HTR-8/SVneo (cell line): Measurements from ENCODE around the gene IQSEC1.
"Not testable (repeated sequence)": the region's sequence is repeated elsewhere in the genome, so short reads cannot be mapped to it uniquely, and the experiment has no call there.

ENCODE experiments used
- DNase-seq: peaks from one replicate; pipeline ENCODE4 v3.0.0; 2011; ENCODE audit warnings: low spot score, mixed read lengths; ENCODE audit not compliant: insufficient read length
- FAIRE-seq: peaks from 2 replicates; lab custom pipeline; 2011; peaks lifted over from hg19 to GRCh38; lab: Jason Lieb, UNC

IQSEC1 gene

GRCh38 chr3:12891985-12892839 is 181.0 kb downstream of the IQSEC1 start:
- DNase-seq (peak; percentile 80), FAIRE-seq (no peak)

GRCh38 chr3:12891391-12891984 is 181.7 kb downstream of the IQSEC1 start:
- DNase-seq (no peak), FAIRE-seq (no peak)

- FAIRE-seq: no peak
- no peak for DNase-seq
These were observed 182.4 kb downstream of the IQSEC1 start for GRCh38 chr3:12890610-12891390.

- FAIRE-seq: no peak
- no peak for DNase-seq
These were observed 186.5 kb downstream of the IQSEC1 start for GRCh38 chr3:12886736-12887135.

GRCh38 chr3:12886106-12886679 is 187.0 kb downstream of the IQSEC1 start:
- DNase-seq (no peak), FAIRE-seq (no peak)

- DNase-seq: no peak
- FAIRE-seq: no peak
These were observed 187.7 kb downstream of the IQSEC1 start for GRCh38 chr3:12885583-12885930.

- no peak for DNase-seq
- FAIRE-seq: no peak
These were observed 188.2 kb downstream of the IQSEC1 start for GRCh38 chr3:12884790-12885582.

GRCh38 chr3:12884186-12884680 is 189.0 kb downstream of the IQSEC1 start:
- DNase-seq (no peak), FAIRE-seq (no peak)

GRCh38 chr3:12882336-12883310 is 190.6 kb downstream of the IQSEC1 start:
- no peak for DNase-seq
- no peak for FAIRE-seq

GRCh38 chr3:12881858-12882257 is 191.4 kb downstream of the IQSEC1 start:
- FAIRE-seq, DNase-seq: not testable (repeated sequence)

- no peak for FAIRE-seq
- DNase-seq: no peak
These were observed 193.9 kb downstream of the IQSEC1 start for GRCh38 chr3:12879191-12879815.

- not testable (repeated sequence) for FAIRE-seq, DNase-seq
These were observed 194.5 kb downstream of the IQSEC1 start for GRCh38 chr3:12878758-12879157.

- DNase-seq: no peak
- no peak for FAIRE-seq
These were observed 195.1 kb downstream of the IQSEC1 start for GRCh38 chr3:12878141-12878574.

- FAIRE-seq: no peak
- DNase-seq: no peak
These were observed 196.2 kb downstream of the IQSEC1 start for GRCh38 chr3:12877040-12877439.

- no peak for FAIRE-seq
- no peak for DNase-seq
These were observed 197.1 kb downstream of the IQSEC1 start for GRCh38 chr3:12875857-12876836.

GRCh38 chr3:12871404-12871983 is 201.7 kb downstream of the IQSEC1 start:
- no peak for FAIRE-seq
- DNase-seq: no peak

- no peak for FAIRE-seq
- DNase-seq: no peak
These were observed 202.3 kb downstream of the IQSEC1 start for GRCh38 chr3:12870942-12871341.
